Aorta (tissue), 5 donors: ENCODE results near the gene SFMBT2. TPM values are rescaled to one million over a fixed set of nuclear protein-coding genes. Genes with fewer than 3 reads are reported as not detected.
"Not testable (repeated sequence)": the region's sequence is repeated elsewhere in the genome, so short reads cannot be mapped to it uniquely, and the experiment has no call there.

Experiments
- ATAC-seq: fragments of 200-7000 bp; cut with Tn5 transposase; one replicate; pipeline ENCODE4 v1.9.1; 2022; ENCODE audit warnings: moderate library complexity; ENCODE audit not compliant: low FRiP score
- DNase-seq, 2 donors: peaks; one replicate each; pipeline ENCODE4 v3.0.0-alpha.2; 2020
- H3K27ac ChIP-seq, 2 donors: one replicate each; pipeline ENCODE4 v1.5.1; 2013; ENCODE audit warnings: low read length in 2 of 2, mild to moderate bottlenecking in 2 of 2, moderate library complexity in 2 of 2, control low read depth in 1 of 2, inconsistent platforms in 1 of 2, low read depth in 1 of 2
- H3K27me3 ChIP-seq, 2 donors: one replicate each; pipeline ENCODE4 v1.6.1; 2013; ENCODE audit warnings: control low read depth in 1 of 2, low read length in 1 of 2, mild to moderate bottlenecking in 1 of 2, moderate library complexity in 1 of 2; ENCODE audit not compliant: insufficient read depth in 2 of 2, control insufficient read depth in 1 of 2
- H3K36me3 ChIP-seq, 2 donors: one replicate each; pipeline ENCODE4 v1.6.1; 2013; ENCODE audit warnings: control low read depth in 1 of 2, low read length in 1 of 2, mild to moderate bottlenecking in 1 of 2; ENCODE audit not compliant: insufficient read depth in 2 of 2, control insufficient read depth in 1 of 2
- H3K4me1 ChIP-seq, 2 donors: one replicate each; pipeline ENCODE4 v1.6.1; 2013; ENCODE audit warnings: low read length in 2 of 2, control low read depth in 1 of 2, mild to moderate bottlenecking in 1 of 2, moderate library complexity in 1 of 2; ENCODE audit not compliant: insufficient read depth in 2 of 2, control insufficient read depth in 1 of 2
- H3K4me3 ChIP-seq, 2 donors: one replicate each; pipeline ENCODE4 v1.5.1; 2013; ENCODE audit warnings: low read length in 2 of 2, control low read depth in 1 of 2, mild to moderate bottlenecking in 1 of 2
- H3K9me3 ChIP-seq: one replicate; pipeline ENCODE4 v1.6.1; 2013; ENCODE audit warnings: mild to moderate bottlenecking, low read length; ENCODE audit not compliant: control insufficient read depth
- WGBS, 2 donors: extraction: QIAGEN DNeasy Blood & Tissue Kit; methylation state at CpG; one replicate each; pipeline ENCODE4 v1.1.7; 2013; 5-methylcytosine and 5-hydroxymethylcytosine counted together
- intact Hi-C, 2 donors: fragments of 100-400 bp; cut with DNase I; formaldehyde crosslinking; loops; one replicate each; pipeline versions ENCODE4 v1.14.2 to v1.15.0; 2022
- polyA plus RNA-seq, 2 donors: library from polyadenylated mRNA; stranded (reverse); fragments of 200-250 nt; gene quantifications; one replicate each; pipeline ENCODE4 v1.2.3, GENCODE V29; 2013
- total RNA-seq, 2 donors: library from RNA; stranded (reverse); fragmentation: NEBNext Ultra II Directional; extraction: Animal tissue kit (Norgen Biotek cat#: 25700); gene quantifications; one replicate each; pipeline ENCODE4 v1.2.1, GENCODE V29; 2021
- donor health status: healthy with polysubstance abuse.
- donor health status: Bipolar disorder and iron deficiency.
- donor health status: DM: no; HTN: no; CAD: no.
- donor health status: DM: no; HTN: no; CAD: no.
- donor health status: DM: yes; HTN: yes; CAD: no.

Gene SFMBT2
- total and polyA plus RNA-seq, 4 donors, result 0.36 to 20.3 (median 5.2) TPM

- H3K9me3 ChIP-seq, result no peaks in the 10 kb centered on the region
- no peak overlapping the region for H3K4me3 ChIP-seq
- H3K27ac ChIP-seq, result no peak overlapping the region
- ATAC-seq, result no peak
- H3K36me3 ChIP-seq, result no peaks in the 10 kb centered on the region
- WGBS, 2 donors, result 82 to 91% methylated on average over 3 of the region's 3 CpGs
- H3K27me3 ChIP-seq, result no peaks in the 10 kb centered on the region
- H3K4me1 ChIP-seq, result no peaks in the 10 kb centered on the region
- no peak for DNase-seq
- intact Hi-C loops, result no loop called here
Observed at GRCh38 chr10:7399533-7399932, 11.3 kb downstream of the SFMBT2 start.

GRCh38 chr10:7397049-7398035, 13.5 kb downstream of the SFMBT2 start:
- ATAC-seq, result no peak
- Histone ChIP-seq H3K4me1 (no peaks in the 10 kb centered on the region), H3K27me3 (no peaks in the 10 kb centered on the region), H3K4me3 (no peak overlapping the region), H3K27ac (no peak overlapping the region), H3K9me3 (no peaks in the 10 kb centered on the region), H3K36me3 (no peaks in the 10 kb centered on the region)
- no peak for DNase-seq
- intact Hi-C loops, result no loop called here
- WGBS, 2 donors, result 53 to 61% methylated on average over 17 of the region's 17 CpGs

GRCh38 chr10:7392301-7392700, 18.5 kb downstream of the SFMBT2 start:
- 79% methylated on average over 5 of the region's 5 CpGs for WGBS, 2 donors
- DNase-seq, intact Hi-C loops, H3K4me1 ChIP-seq, H3K36me3 ChIP-seq, H3K4me3 ChIP-seq, H3K27ac ChIP-seq, H3K27me3 ChIP-seq, ATAC-seq, H3K9me3 ChIP-seq: not testable (repeated sequence)

GRCh38 chr10:7391748-7392147, 19.1 kb downstream of the SFMBT2 start:
- no peaks in the 10 kb centered on the region for H3K36me3 ChIP-seq
- H3K4me1 ChIP-seq, result no peaks in the 10 kb centered on the region
- H3K27me3 ChIP-seq, result no peaks in the 10 kb centered on the region
- no peaks in the 10 kb centered on the region for H3K9me3 ChIP-seq
- no peak overlapping the region for H3K4me3 ChIP-seq
- no peak overlapping the region for H3K27ac ChIP-seq
- 76 to 79% methylated on average over 6 of the region's 6 CpGs for WGBS, 2 donors
- DNase-seq, result no peak
- intact Hi-C loops, result no loop called here
- no peak for ATAC-seq

- H3K27ac ChIP-seq, H3K4me3 ChIP-seq, H3K9me3 ChIP-seq, ATAC-seq, H3K36me3 ChIP-seq, DNase-seq, H3K4me1 ChIP-seq, intact Hi-C loops, H3K27me3 ChIP-seq: not testable (repeated sequence)
- 80 to 85% methylated on average over 6 of the region's 6 CpGs for WGBS, 2 donors
Observed at GRCh38 chr10:7390689-7391110, 20.1 kb downstream of the SFMBT2 start.

- no peak for DNase-seq
- no peaks in the 10 kb centered on the region for H3K9me3 ChIP-seq
- no peaks in the 10 kb centered on the region for H3K4me1 ChIP-seq
- H3K4me3 ChIP-seq, result no peak overlapping the region
- H3K36me3 ChIP-seq, result no peaks in the 10 kb centered on the region
- ATAC-seq, result no peak
- no peak overlapping the region for H3K27ac ChIP-seq
- 58 to 69% methylated on average over 3 of the region's 3 CpGs for WGBS, 2 donors
- H3K27me3 ChIP-seq, result no peaks in the 10 kb centered on the region
- intact Hi-C loops, result no loop called here
Observed at GRCh38 chr10:7389844-7390243, 21.0 kb downstream of the SFMBT2 start.

- ATAC-seq (no peak), DNase-seq (no peak)
- Histone ChIP-seq H3K4me3 (no peak overlapping the region), H3K27me3 (no peaks in the 10 kb centered on the region), H3K9me3 (no peaks in the 10 kb centered on the region), H3K36me3 (no peaks in the 10 kb centered on the region), H3K4me1 (no peaks in the 10 kb centered on the region), H3K27ac (no peak overlapping the region)
- 69 to 79% methylated on average over 2 of the region's 2 CpGs for WGBS, 2 donors
- intact Hi-C loops, result no loop called here
Observed at GRCh38 chr10:7389346-7389745, 21.5 kb downstream of the SFMBT2 start.

GRCh38 chr10:7388602-7389001, 22.2 kb downstream of the SFMBT2 start:
- no peak for ATAC-seq
- Histone ChIP-seq H3K4me3 (no peak overlapping the region), H3K4me1 (no peaks in the 10 kb centered on the region), H3K27me3 (no peaks in the 10 kb centered on the region), H3K36me3 (no peaks in the 10 kb centered on the region), H3K27ac (no peak overlapping the region), H3K9me3 (no peaks in the 10 kb centered on the region)
- no peak for DNase-seq
- 83 to 84% methylated on average over 4 of the region's 4 CpGs for WGBS, 2 donors
- intact Hi-C loops, result no loop called here

GRCh38 chr10:7388149-7388548, 22.7 kb downstream of the SFMBT2 start:
- intact Hi-C loops, H3K36me3 ChIP-seq, H3K27me3 ChIP-seq, H3K9me3 ChIP-seq, H3K27ac ChIP-seq, ATAC-seq, DNase-seq, H3K4me3 ChIP-seq, H3K4me1 ChIP-seq: not testable (repeated sequence)
- 83 to 89% methylated on average over 1 of the region's 1 CpG for WGBS, 2 donors
